ENCODE data around the gene NKG7. TPM values are rescaled to one million over a fixed set of nuclear protein-coding genes. Genes with fewer than 3 reads are reported as not detected.

Gene NKG7
- total and polyA plus RNA-seq, 9 donors: 0.40 to 4.4 (median 1.6) TPM

- H3K4me3 ChIP-seq: peak overlapping the region; percentile 80
- intact Hi-C loops (cut with DNase I): loop anchor here in 3 of 4 donors (5.0 to 10.0 kb wide), 4 partner anchors 96 to 319 kb away; no protein-coding TSS in a partner anchor
- H3K27me3 ChIP-seq: no peaks in the 10 kb centered on the region
- 2 to 4% (median 3%) methylated on average over 35 to 43 of the region's 43 CpGs for WGBS, 3 donors
- H3K9me3 ChIP-seq: no peaks in the 10 kb centered on the region
- TF ChIP-seq CTCF (IDR thresholded peaks at IDR 0.05): peak; percentile 84 to 94 (median 90)
- TF ChIP-seq POLR2A (IDR thresholded peaks at IDR 0.05): no peak
- TF ChIP-seq EP300 (IDR thresholded peaks at IDR 0.05): no peak
- H3K4me1 ChIP-seq (ENCODE audit: insufficient read depth): peaks cover 2% of the 10 kb centered on the region
- H3K27ac ChIP-seq: peak overlapping the region in 1 of 2 donors; percentile 61
- H3K36me3 ChIP-seq: no peaks in the 10 kb centered on the region
- DNase-seq: peak; percentile 83 to 92 (median 89)
Observed at GRCh38 chr19:51338563-51339312, 33.7 kb downstream of the NKG7 start.

GRCh38 chr19:51337861-51338562 lies 34.4 kb downstream of the NKG7 start:
- TF ChIP-seq POLR2A (IDR thresholded peaks at IDR 0.05) (no peak), CTCF (IDR thresholded peaks at IDR 0.05) (no peak), EP300 (IDR thresholded peaks at IDR 0.05) (no peak)
- H3K27ac ChIP-seq: no peak overlapping the region
- H3K36me3 ChIP-seq: no peaks in the 10 kb centered on the region
- H3K4me3 ChIP-seq: no peak overlapping the region
- H3K27me3 ChIP-seq: no peaks in the 10 kb centered on the region
- 70 to 73% (median 73%) methylated on average over 18 to 19 of the region's 19 CpGs for WGBS, 3 donors
- H3K9me3 ChIP-seq: no peaks in the 10 kb centered on the region
- intact Hi-C loops (cut with DNase I): loop anchor here in 3 of 4 donors (5.0 to 10.0 kb wide), 4 partner anchors 97 to 319 kb away; no protein-coding TSS in a partner anchor
- peaks cover 2% of the 10 kb centered on the region for H3K4me1 ChIP-seq (ENCODE audit: insufficient read depth)
- peak in 1 of 5 donors; percentile 37 for DNase-seq

DNA sequence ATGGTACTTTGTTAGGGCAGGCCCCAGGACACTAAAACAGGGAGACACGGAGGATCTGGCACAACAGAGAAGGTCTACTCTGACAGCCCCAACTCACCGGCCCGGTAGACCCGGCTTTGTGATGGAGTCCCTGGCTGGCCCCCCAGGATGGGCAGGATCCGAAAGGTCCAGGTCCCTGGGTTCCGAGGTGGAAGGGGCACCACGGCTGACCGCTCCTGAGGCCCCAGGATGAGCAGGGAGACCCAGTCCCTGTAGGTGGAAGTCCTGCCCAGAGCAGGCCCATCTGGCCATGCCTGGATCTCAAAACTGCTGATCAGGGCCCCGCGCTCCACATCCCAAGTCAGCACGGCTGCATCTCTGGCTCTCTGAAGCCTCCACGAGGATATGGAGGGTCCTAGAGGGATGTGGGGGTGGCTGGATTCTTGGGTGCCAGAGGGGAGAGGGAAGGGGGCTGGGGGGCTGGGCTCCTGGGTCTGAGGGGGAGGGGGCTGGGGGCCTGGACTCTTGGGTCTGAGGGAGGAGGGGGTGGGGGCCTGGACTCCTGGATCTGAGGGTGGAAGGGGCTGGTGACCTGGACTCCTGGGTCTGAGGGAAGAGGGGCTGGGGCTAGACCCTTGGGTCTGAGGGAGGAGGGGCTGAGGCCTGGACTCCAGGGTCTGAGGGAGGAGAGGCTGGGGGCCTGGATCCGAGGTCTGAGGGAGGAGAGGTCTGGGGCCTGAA lies 35.2 kb downstream of the NKG7 start:
- no peaks in the 10 kb centered on the region for H3K36me3 ChIP-seq
- H3K9me3 ChIP-seq: no peaks in the 10 kb centered on the region
- intact Hi-C loops (cut with DNase I): loop anchor here in 3 of 4 donors (5.0 to 10.0 kb wide), 4 partner anchors 98 to 320 kb away; no protein-coding TSS in a partner anchor
- 91 to 94% (median 93%) methylated on average over 13 of the region's 13 CpGs for WGBS, 3 donors
- no peak overlapping the region for H3K4me3 ChIP-seq
- no peak for DNase-seq
- no peak overlapping the region for H3K27ac ChIP-seq
- no peaks in the 10 kb centered on the region for H3K27me3 ChIP-seq
- peaks cover 2% of the 10 kb centered on the region for H3K4me1 ChIP-seq (ENCODE audit: insufficient read depth)
- TF ChIP-seq EP300 (IDR thresholded peaks at IDR 0.05): no peak
- no peak for TF ChIP-seq CTCF (IDR thresholded peaks at IDR 0.05)
- TF ChIP-seq POLR2A (IDR thresholded peaks at IDR 0.05): no peak

- WGBS, 3 donors: 89 to 93% (median 91%) methylated on average over 13 of the region's 13 CpGs
- DNase-seq: no peak
- Histone ChIP-seq H3K36me3 (no peaks in the 10 kb centered on the region), H3K27me3 (no peaks in the 10 kb centered on the region), H3K27ac (no peak overlapping the region), H3K4me3 (no peak overlapping the region), H3K4me1 (ENCODE audit: insufficient read depth) (no peaks in the 10 kb centered on the region), H3K9me3 (no peaks in the 10 kb centered on the region)
- intact Hi-C loops (cut with DNase I): loop anchor here in 1 of 4 donors (10.0 kb wide), 2 partner anchors 101 to 261 kb away; no protein-coding TSS in a partner anchor
- no peak for TF ChIP-seq POLR2A (IDR thresholded peaks at IDR 0.05)
- no peak for TF ChIP-seq CTCF (IDR thresholded peaks at IDR 0.05)
- no peak for TF ChIP-seq EP300 (IDR thresholded peaks at IDR 0.05)
Observed at GRCh38 chr19:51333836-51334460, 38.5 kb downstream of the NKG7 start.
